HepG2 (cell line): ENCODE results near the gene RAB2B. TPM values are rescaled to one million over a fixed set of nuclear protein-coding genes. Genes with fewer than 3 reads are reported as not detected.

Experiments used
- ATAC-seq: fragments of 200-7000 bp; cut with Tn5 transposase; 3 replicates; pipeline ENCODE4 v1.9.1; 2020; ENCODE audit warnings: mild to moderate bottlenecking, moderate library complexity
- BruUV-seq: library from RNA; stranded (reverse); fragments of 400-500 nt; replicated peaks from 2 replicates; lab custom pipeline; 2021; lab: Mats Ljungman, UMichigan
- CTCF ChIA-PET: fragments of 300-600 bp; formaldehyde crosslinking; extraction: SDS; loops from one replicate; lab custom pipeline; 2021; ENCODE audit warnings: low total read pairs, inconsistent platforms, low intra/inter-chr PET ratio; lab: Yijun Ruan, JAX
- POLR2A ChIA-PET: fragments of 350-600 bp; sonication (Branson Sonifier 250); formaldehyde crosslinking; loops from one replicate; lab custom pipeline; 2020; ENCODE audit warnings: antibody characterized with exemption, inconsistent platforms; lab: Yijun Ruan, JAX
- DNase-seq: peaks from one replicate; pipeline ENCODE4 v3.0.0-alpha.2; 2015; ENCODE audit warnings: low spot score
- FAIRE-seq: peaks from 3 replicates; lab custom pipeline; 2011; peaks lifted over from hg19 to GRCh38; lab: Jason Lieb, UNC
- H2AFZ ChIP-seq: one replicate; pipeline ENCODE4 v1.6.1; 2011; ENCODE audit warnings: low read length, inconsistent platforms
- H3K27ac ChIP-seq: fragments of 300-600 bp; 3 replicates; pipeline ENCODE4 v1.8.0; 2011; ENCODE audit warnings: mixed run types, mild to moderate bottlenecking, mixed read lengths, low read length, inconsistent platforms; ENCODE audit not compliant: insufficient read depth; ENCODE audit errors: extremely low read length
- H3K27me3 ChIP-seq, 2 experiments: fragments of 200-600 bp in 1 of 2; 2 replicates in 1 of 2; 3 replicates in 1 of 2; pipeline versions ENCODE4 v1.6.0 to v1.8.0; 2011; ENCODE audit warnings: low read length in 2 of 2, mild to moderate bottlenecking in 2 of 2, moderate library complexity in 2 of 2, inconsistent platforms in 1 of 2; ENCODE audit not compliant: insufficient read depth in 2 of 2, control insufficient read depth in 1 of 2
- H3K36me3 ChIP-seq, 2 experiments: fragments of 200-600 bp in 1 of 2; replicated peaks in 1 of 2; 2 replicates in 1 of 2; 3 replicates in 1 of 2; pipeline versions ENCODE4 v1.5.1 to v1.8.0; 2011; ENCODE audit warnings: low read length in 2 of 2, inconsistent platforms in 1 of 2; ENCODE audit not compliant: insufficient read depth in 2 of 2, control insufficient read depth in 1 of 2
- H3K4me1 ChIP-seq: 2 replicates; pipeline ENCODE4 v1.5.1; 2012; ENCODE audit warnings: low read length, inconsistent platforms; ENCODE audit not compliant: insufficient read depth
- H3K4me2 ChIP-seq: 2 replicates; pipeline ENCODE4 v1.6.0; 2011; ENCODE audit warnings: low read depth, low read length, inconsistent platforms
- H3K4me3 ChIP-seq, 3 experiments: fragments of 200-600 bp in 1 of 3; sonication (generic), shearing (Covaris generic) in 1 of 3; replicated peaks in 1 of 3; 2 replicates each; pipeline ENCODE4 v1.5.1; 2011 to 2016; ENCODE audit warnings: low read length in 3 of 3, inconsistent platforms in 2 of 3, low read depth in 2 of 3, mild to moderate bottlenecking in 2 of 3, control low read depth in 1 of 3, mixed read lengths in 1 of 3; ENCODE audit not compliant: insufficient read depth in 1 of 3
- H3K79me2 ChIP-seq: one replicate; pipeline ENCODE4 v1.6.1; 2011; ENCODE audit warnings: low read length, inconsistent platforms; ENCODE audit not compliant: insufficient read depth
- H3K9ac ChIP-seq: 2 replicates; pipeline ENCODE4 v1.6.0; 2011; ENCODE audit warnings: mild to moderate bottlenecking, low read depth, low read length, inconsistent platforms; ENCODE audit not compliant: insufficient read depth
- H3K9me3 ChIP-seq: 2 replicates; pipeline ENCODE4 v1.5.1; 2012; ENCODE audit warnings: mild to moderate bottlenecking, low read length
- H4K20me1 ChIP-seq: 2 replicates; pipeline ENCODE4 v1.6.0; 2011; ENCODE audit warnings: inconsistent platforms, mild to moderate bottlenecking, low read length, moderate library complexity; ENCODE audit not compliant: insufficient read depth
- JUND ChIP-seq: sonication (generic); formaldehyde crosslinking; IDR thresholded peaks from 2 replicates; pipeline ENCODE4 v1.8.0; 2022; ENCODE audit warnings: mild to moderate bottlenecking, missing genetic modification reagents
- KDM1A ChIP-seq: IDR thresholded peaks from 2 replicates; pipeline ENCODE4 v1.6.1; 2016; ENCODE audit warnings: missing compliant biosample characterization
- TP53 ChIP-seq: sonication (generic); formaldehyde crosslinking; conservative IDR thresholded peaks from 2 replicates; pipeline ENCODE4 v1.4.0; 2020; ENCODE audit warnings: missing genetic modification reagents
- ZBTB7A ChIP-seq: sonication (generic); formaldehyde crosslinking; IDR thresholded peaks from 2 replicates; pipeline ENCODE4 v1.8.0; 2022; ENCODE audit warnings: mild to moderate bottlenecking, missing genetic modification reagents
- ZFP91 ChIP-seq: sonication (generic); formaldehyde crosslinking; IDR thresholded peaks from 2 replicates; pipeline ENCODE4 v1.9.0; 2022; ENCODE audit warnings: missing genetic modification reagents, mild to moderate bottlenecking, borderline replicate concordance
- ZNF335 ChIP-seq: sonication (generic); formaldehyde crosslinking; IDR thresholded peaks from 2 replicates; pipeline ENCODE4 v1.4.0; 2020; ENCODE audit warnings: missing genetic modification reagents
- WGBS: methylation state at CpG from one replicate; pipeline ENCODE4 v1.1.6; 2017; ENCODE audit warnings: low lambda C conversion rate; 5-methylcytosine and 5-hydroxymethylcytosine counted together
- in situ Hi-C: cut with HindIII; loops from 2 replicates; pipeline ENCODE4 v1.10.0; 2017; ENCODE audit warnings: low pct_unique_long_range_greater_than_20kb; ENCODE audit not compliant: extremely low pct_ligation_motif_present
- intact Hi-C: fragments of 100-400 bp; cut with micrococcal nuclease; formaldehyde crosslinking; loops from one replicate; pipeline ENCODE4 v1.10.0; 2022; ENCODE audit not compliant: unreplicated experiment
- polyA plus RNA-seq, 8 experiments: library from polyadenylated mRNA; depleted of rRNA in 3 of 8; stranded (reverse) in 7 of 8; unstranded in 1 of 8; fragments of >200 nt; fragmentation: Illumina TruSeq in 4 of 8; extraction: Trizol in 4 of 8; gene quantifications; 2 replicates each; pipeline versions ENCODE4 v1.2.1 to v1.2.3, GENCODE V29; 2011 to 2016; ENCODE audit warnings: low read depth in 4 of 8, missing spikeins in 1 of 8, mixed read lengths in 1 of 8; ENCODE audit not compliant: insufficient read depth in 1 of 8
- total RNA-seq, 5 experiments: library from RNA; depleted of rRNA; stranded (reverse); fragments of >200 nt; fragmentation: Illumina TruSeq; extraction: Trizol; gene quantifications; 2 replicates each; pipeline ENCODE4 v1.2.3, GENCODE V29; 2016; ENCODE audit warnings: low read depth in 1 of 5
- TF ChIP-seq, protein P1 (sequence below): sonication (generic); formaldehyde crosslinking; conservative IDR thresholded peaks from 2 replicates; pipeline ENCODE4 v1.8.1; 2023; ENCODE audit warnings: missing genetic modification reagents

The RAB2B gene
- total and polyA plus RNA-seq, 2 of the 13 experiments (the other 11 are each of a cell fraction or from before 2014, with no cell fraction given), result 36.0 to 60.6 TPM

DNA sequence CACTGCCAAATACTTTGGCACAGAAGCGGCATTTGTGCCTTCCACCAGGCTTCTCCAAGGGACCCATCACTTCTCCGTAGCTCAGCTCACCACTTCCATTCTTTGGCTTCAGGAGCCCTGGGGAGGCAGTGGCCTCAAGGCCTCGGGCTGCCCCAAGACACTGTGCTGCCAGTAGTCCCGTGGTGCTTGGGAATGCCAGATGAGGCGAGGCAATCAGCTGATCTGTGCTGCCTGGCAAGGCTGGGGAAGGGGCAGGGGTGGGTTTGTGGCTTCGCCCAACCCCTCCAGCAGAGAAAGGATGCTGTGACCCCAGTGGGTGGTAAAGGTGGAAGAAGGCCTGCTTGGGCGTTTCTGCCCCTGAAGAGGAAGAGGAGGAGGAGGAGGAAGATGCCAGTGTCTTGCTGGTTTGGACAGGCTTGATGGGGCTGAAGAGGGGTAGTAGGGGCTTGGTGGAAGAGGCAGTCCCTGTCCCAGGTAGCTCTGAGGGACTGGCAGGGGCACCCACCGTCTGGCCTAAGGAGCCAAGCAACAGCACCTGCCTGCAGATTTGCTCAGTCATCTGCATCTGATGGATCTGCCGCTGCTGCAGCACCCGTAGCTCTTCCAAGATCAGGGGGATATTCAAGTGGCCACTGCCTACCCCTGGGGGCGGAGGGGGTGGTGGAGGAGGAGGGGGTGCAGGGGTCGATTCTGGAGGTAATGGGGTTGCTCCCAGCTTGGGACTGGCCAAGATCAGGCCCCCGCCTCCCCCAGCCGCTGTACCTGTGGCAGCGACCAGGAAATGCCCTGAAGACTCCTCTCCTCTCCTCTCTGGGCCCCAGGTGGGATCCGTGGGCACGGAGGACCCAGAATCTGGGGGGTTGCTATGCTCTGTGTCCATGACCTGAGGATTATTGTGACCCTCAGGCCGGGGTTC, 48.1 kb upstream of the RAB2B start:
- H3K79me2 ChIP-seq, result no peaks in the 10 kb centered on the region
- H3K4me2 ChIP-seq, result peak overlapping the region; percentile 82
- H3K36me3 ChIP-seq, result no peaks in the 10 kb centered on the region
- no TSS peak for BruUV-seq
- FAIRE-seq (no peak), ATAC-seq (no peak), DNase-seq (no peak)
- WGBS, result 92% methylated on average over 18 of the region's 18 CpGs
- H4K20me1 ChIP-seq, result no peaks in the 10 kb centered on the region
- H3K27ac ChIP-seq, result no peak overlapping the region
- intact Hi-C loops, result no loop called here
- in situ Hi-C loops, result no loop called here
- no peaks in the 10 kb centered on the region for H3K27me3 ChIP-seq
- H3K9me3 ChIP-seq, result no peaks in the 10 kb centered on the region
- TF ChIP-seq ZNF335 (CRISPR knock-in tag), result no peak
- peak; percentile 23; the same call in 1 of the 2 replicates for TF ChIP-seq ZBTB7A
- TF ChIP-seq KDM1A (CRISPR knock-in tag), result no peak
- TF ChIP-seq JUND (CRISPR knock-in tag), result no peak
- peaks cover 43% of the 10 kb centered on the region for H3K4me1 ChIP-seq
- no peak overlapping the region for H2AFZ ChIP-seq
- peak overlapping the region in 1 of 3 experiments; percentile 78; a peak in 1 of 6 replicates for H3K4me3 ChIP-seq
- POLR2A ChIA-PET, result interaction anchor here (2.6 to 10.8 kb wide), 2 partner anchors 12 to 26 kb away, joined by 13 to 173 read pairs; partner anchors contain the start of gene METTL3
- H3K9ac ChIP-seq, result no peak overlapping the region
- CTCF ChIA-PET, result no interaction called here

DNA sequence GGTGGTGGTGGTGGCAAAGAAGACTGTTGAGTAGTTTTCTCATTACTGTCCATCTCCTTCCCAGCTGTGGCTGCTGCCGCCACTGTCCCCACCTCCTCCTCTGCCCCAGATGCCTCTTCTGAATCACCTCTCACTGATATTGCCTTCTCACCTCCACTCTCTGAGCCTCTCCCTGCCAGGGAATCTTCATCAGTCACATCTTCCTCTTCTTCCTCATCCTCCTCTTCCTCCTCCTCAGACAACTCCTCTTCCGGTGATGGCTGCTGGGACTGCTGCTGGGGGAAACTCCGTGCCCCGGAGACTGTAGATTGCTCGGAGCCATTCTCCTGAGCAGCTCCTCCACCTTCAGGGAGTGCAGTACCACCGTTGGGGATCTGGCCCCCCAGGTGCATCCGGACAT, 46.4 kb upstream of the RAB2B start:
- Histone ChIP-seq H4K20me1 (no peaks in the 10 kb centered on the region), H3K4me1 (peaks cover 26% of the 10 kb centered on the region), H3K36me3 (no peaks in the 10 kb centered on the region), H3K9ac (no peak overlapping the region), H3K79me2 (no peaks in the 10 kb centered on the region), H3K9me3 (no peaks in the 10 kb centered on the region), H3K4me2 (no peak overlapping the region), H3K27ac (no peak overlapping the region), H3K4me3 (no peak overlapping the region), H2AFZ (no peak overlapping the region), H3K27me3 (no peaks in the 10 kb centered on the region)
- ATAC-seq, result no peak
- in situ Hi-C loops, result no loop called here
- no peak for DNase-seq
- intact Hi-C loops, result no loop called here
- TF ChIP-seq TP53 (CRISPR knock-in tag) (no peak), ZFP91 (CRISPR knock-in tag) (0 out of 2 replicates have a peak, but pooled peaks have one; percentile 7)
- TF ChIP-seq, protein P1, sequence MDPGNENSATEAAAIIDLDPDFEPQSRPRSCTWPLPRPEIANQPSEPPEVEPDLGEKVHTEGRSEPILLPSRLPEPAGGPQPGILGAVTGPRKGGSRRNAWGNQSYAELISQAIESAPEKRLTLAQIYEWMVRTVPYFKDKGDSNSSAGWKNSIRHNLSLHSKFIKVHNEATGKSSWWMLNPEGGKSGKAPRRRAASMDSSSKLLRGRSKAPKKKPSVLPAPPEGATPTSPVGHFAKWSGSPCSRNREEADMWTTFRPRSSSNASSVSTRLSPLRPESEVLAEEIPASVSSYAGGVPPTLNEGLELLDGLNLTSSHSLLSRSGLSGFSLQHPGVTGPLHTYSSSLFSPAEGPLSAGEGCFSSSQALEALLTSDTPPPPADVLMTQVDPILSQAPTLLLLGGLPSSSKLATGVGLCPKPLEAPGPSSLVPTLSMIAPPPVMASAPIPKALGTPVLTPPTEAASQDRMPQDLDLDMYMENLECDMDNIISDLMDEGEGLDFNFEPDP (CRISPR knock-in tag), result 0 out of 2 replicates have a peak, but pooled peaks have one; percentile 43
- 77% methylated on average over 6 of the region's 7 CpGs for WGBS
- no peak for FAIRE-seq
- CTCF ChIA-PET, result no interaction called here
- no TSS peak for BruUV-seq
- POLR2A ChIA-PET, result interaction anchor here (1.0 to 10.8 kb wide), 2 partner anchors 10 to 15 kb away, joined by 3 to 173 read pairs; partner anchors contain the start of gene METTL3
